Measurements from ENCODE around the gene MND1.
A peak's percentile ranks its signal among the peaks of the same experiment; 100 is the strongest.

Gene MND1

DNA sequence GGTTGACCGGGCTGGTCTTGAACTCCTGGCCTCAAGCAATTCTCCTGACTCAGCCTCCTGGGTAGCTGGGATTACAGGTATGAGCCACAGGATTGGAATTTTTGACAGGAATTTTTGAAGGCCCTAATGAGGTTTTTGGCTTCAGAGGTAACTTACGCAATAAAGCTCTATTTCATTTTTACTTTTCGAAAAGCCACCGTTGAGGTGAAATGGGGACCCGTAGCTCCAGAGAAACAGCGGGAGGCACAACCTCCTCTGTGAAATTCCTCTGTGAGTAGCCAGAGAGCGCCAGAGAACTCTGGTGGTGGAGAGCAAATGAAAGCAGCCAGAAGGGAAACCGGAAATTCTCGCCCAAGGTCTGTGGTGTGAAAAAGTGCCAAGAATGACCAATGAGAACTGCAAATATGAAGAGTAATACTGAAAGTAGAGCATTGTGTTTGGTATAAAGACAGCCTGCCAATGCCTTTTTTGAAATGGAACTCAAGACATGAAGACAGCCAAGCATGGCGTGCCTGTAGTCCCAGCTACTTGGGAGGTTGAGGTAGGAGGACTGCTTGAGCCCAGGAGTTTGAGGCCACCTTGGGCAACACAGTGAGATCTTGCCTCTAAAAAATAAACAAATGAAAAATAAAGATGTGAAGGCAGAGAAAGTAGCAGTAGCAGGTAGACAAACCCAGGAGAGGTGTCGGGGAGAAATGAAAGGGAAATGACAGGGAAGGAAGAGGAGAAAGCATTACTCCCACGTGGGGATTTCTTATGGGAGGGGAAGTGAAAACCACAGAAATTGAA, 88.7 kb downstream of the MND1 start:
- no peak overlapping the region for H3K4me3 ChIP-seq (replicated peaks; ENCODE audit: low read depth, low read length)
- peak; percentile 58 for TF ChIP-seq CTCF (IDR thresholded peaks at IDR 0.05; ENCODE audit: low read length, missing control alignments)
- peak; percentile 81 for DNase-seq (ENCODE audit: low read depth)

- no peak overlapping the region for H3K4me3 ChIP-seq (replicated peaks; ENCODE audit: low read depth, low read length)
- no peak for TF ChIP-seq CTCF (IDR thresholded peaks at IDR 0.05; ENCODE audit: low read length, missing control alignments)
- no peak for DNase-seq (ENCODE audit: low read depth)
Observed at GRCh38 chr4:153433754-153434105, 89.2 kb downstream of the MND1 start.

DNA sequence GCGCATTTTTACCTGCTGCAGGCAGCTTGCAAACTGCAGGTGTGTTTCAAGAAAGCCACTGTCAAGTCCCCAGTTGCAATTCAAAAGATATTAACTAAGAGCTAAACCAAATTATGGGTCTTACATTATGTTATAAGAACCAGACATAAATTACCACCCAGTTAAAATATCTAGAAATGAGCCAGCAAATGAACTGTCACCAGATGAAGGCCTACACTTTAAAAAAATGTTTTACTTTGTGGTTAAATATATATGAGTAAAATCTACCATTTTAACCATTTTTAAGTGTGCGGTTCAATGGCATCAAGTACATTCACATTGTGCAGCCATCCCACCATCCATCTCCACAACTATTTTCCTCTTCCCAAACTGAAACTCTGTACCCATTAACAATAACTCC, 89.7 kb downstream of the MND1 start:
- no peak for TF ChIP-seq CTCF (IDR thresholded peaks at IDR 0.05; ENCODE audit: low read length, missing control alignments)
- no peak overlapping the region for H3K4me3 ChIP-seq (replicated peaks; ENCODE audit: low read depth, low read length)
- DNase-seq (ENCODE audit: low read depth) = no peak

- no peak for DNase-seq (ENCODE audit: low read depth)
- H3K4me3 ChIP-seq (replicated peaks; ENCODE audit: low read depth, low read length) = no peak overlapping the region
Observed at GRCh38 chr4:153438916-153439756, 94.6 kb downstream of the MND1 start.

GRCh38 chr4:153439831-153440230, 95.3 kb downstream of the MND1 start:
- TF ChIP-seq CTCF (IDR thresholded peaks at IDR 0.05; ENCODE audit: low read length, missing control alignments) = no peak
- H3K4me3 ChIP-seq (replicated peaks; ENCODE audit: low read depth, low read length) = no peak overlapping the region
- DNase-seq (ENCODE audit: low read depth) = no peak

More at GRCh38 chr4:153438916-153439756, 94.6 kb downstream of the MND1 start:
- no peak for TF ChIP-seq CTCF (IDR thresholded peaks at IDR 0.05; ENCODE audit: low read length, missing control alignments)

DNA sequence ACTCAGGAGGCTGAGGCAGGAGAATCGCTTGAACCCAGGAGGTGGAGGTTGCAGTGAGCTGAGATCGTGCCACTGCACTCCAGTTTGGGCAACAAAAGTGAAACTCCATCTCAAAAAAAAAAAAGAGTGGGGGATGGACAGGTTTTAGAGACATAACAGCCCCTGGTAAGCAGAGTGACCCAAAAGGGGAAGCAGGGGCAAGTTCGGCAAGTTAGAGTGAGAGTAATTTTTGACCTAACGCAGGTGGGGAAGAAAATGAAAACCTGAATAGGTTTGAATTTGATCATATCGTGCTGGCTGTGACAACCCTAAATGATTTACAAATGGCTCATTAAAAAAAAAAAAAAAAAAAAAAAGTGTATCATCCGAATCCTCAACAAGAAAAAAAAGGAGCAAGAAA, 96.0 kb downstream of the MND1 start:
- DNase-seq (ENCODE audit: low read depth) = no peak
- H3K4me3 ChIP-seq (replicated peaks; ENCODE audit: low read depth, low read length) = no peak overlapping the region
- no peak for TF ChIP-seq CTCF (IDR thresholded peaks at IDR 0.05; ENCODE audit: low read length, missing control alignments)
